ENCODE data around the gene NMS. TPM values are rescaled to one million over a fixed set of nuclear protein-coding genes. Genes with fewer than 3 reads are reported as not detected.

NMS gene
- total and polyA plus RNA-seq, 2 of the 13 experiments (the other 11 are each of a cell fraction or from before 2014, with no cell fraction given) = not detected

- TF ChIP-seq ZNF318 (CRISPR knock-in tag; IDR thresholded peaks at IDR 0.05) = no peak
- peak; percentile 37; the same call in 1 of the 2 replicates for TF ChIP-seq SMC3 (IDR thresholded peaks at IDR 0.05; ENCODE audit: low read length)
- no peak for TF ChIP-seq MED13 (CRISPR knock-in tag; IDR thresholded peaks at IDR 0.05)
- TF ChIP-seq ZNF724P (CRISPR knock-in tag; IDR thresholded peaks at IDR 0.05; ENCODE audit: borderline replicate concordance) = no peak
- TF ChIP-seq PCBP1 (IDR thresholded peaks at IDR 0.05; ENCODE audit: borderline replicate concordance, low read depth, low read length) = no peak
- no peak for TF ChIP-seq ZNF235 (CRISPR knock-in tag; IDR thresholded peaks at IDR 0.05; ENCODE audit: borderline replicate concordance)
- TF ChIP-seq TFAP4 (IDR thresholded peaks at IDR 0.05; ENCODE audit: borderline replicate concordance, low read depth) = no peak
- TF ChIP-seq ADNP (CRISPR knock-in tag; IDR thresholded peaks at IDR 0.05) = no peak
- no peak for TF ChIP-seq ZNF713 (CRISPR knock-in tag; IDR thresholded peaks at IDR 0.05)
- peak; percentile 67 for TF ChIP-seq CTCF (CRISPR knock-in tag; IDR thresholded peaks at IDR 0.05)
- no peak for TF ChIP-seq ZNF264 (CRISPR knock-in tag; IDR thresholded peaks at IDR 0.05)
- no peak for TF ChIP-seq AHDC1 (CRISPR knock-in tag; IDR thresholded peaks at IDR 0.05; ENCODE audit: borderline replicate concordance)
- no peak for TF ChIP-seq KDM1A (CRISPR knock-in tag; IDR thresholded peaks at IDR 0.05)
These were observed 47.8 kb upstream of the NMS start (continued) for GRCh38 chr2:100422320-100423055.
